Activated T-cell treated with anti-CD3 and anti-CD28 coated beads, Interleukin-2, amount 50 U/mL, for 72 hours (primary cell): ENCODE data around the gene PAPOLG. TPM values are rescaled to one million over a fixed set of nuclear protein-coding genes. Genes with fewer than 3 reads are reported as not detected.
"Not testable (repeated sequence)": the region's sequence is repeated elsewhere in the genome, so short reads cannot be mapped to it uniquely, and the experiment has no call there.

Experiments
- ATAC-seq, 2 donors: fragments of 150-1000 bp; cut with Tn5 transposase; replicated peaks in 1 of 2; 2 replicates each; pipeline ENCODE4 v1.10.0; 2021; ENCODE audit warnings: moderate library complexity in 2 of 2, mild to moderate bottlenecking in 1 of 2
- DNase-seq, 2 donors: peaks; one replicate each; pipeline ENCODE4 v3.0.0; 2021 to 2022; ENCODE audit warnings: mixed read lengths in 1 of 2
- H3K27ac Mint-ChIP-seq: one replicate; pipeline ENCODE4 v1.8.0; 2022; ENCODE audit warnings: mild to moderate bottlenecking, moderate library complexity, mixed read lengths
- H3K27me3 Mint-ChIP-seq: one replicate; pipeline ENCODE4 v1.8.0; 2022; ENCODE audit warnings: low read depth, mixed read lengths
- H3K36me3 Mint-ChIP-seq, 2 donors: one replicate each; pipeline ENCODE4 v1.8.0; 2022; ENCODE audit warnings: mixed read lengths in 2 of 2, mild to moderate bottlenecking in 1 of 2; ENCODE audit not compliant: insufficient read depth in 2 of 2
- H3K4me1 Mint-ChIP-seq: one replicate; pipeline ENCODE4 v1.8.0; 2022; ENCODE audit warnings: low read depth, mixed read lengths
- H3K4me3 Mint-ChIP-seq, 2 donors: one replicate each; pipeline ENCODE4 v1.8.0; 2022; ENCODE audit warnings: mild to moderate bottlenecking in 2 of 2, mixed read lengths in 2 of 2, moderate library complexity in 2 of 2
- H3K9me3 Mint-ChIP-seq, 2 donors: one replicate each; pipeline ENCODE4 v1.8.0; 2022; ENCODE audit warnings: mixed read lengths in 2 of 2
- total RNA-seq, 2 donors: library from RNA; stranded (reverse); gene quantifications; one replicate each; pipeline ENCODE4 v1.2.3, GENCODE V29; 2022

The PAPOLG gene
- total RNA-seq, 2 donors from 2014 or later = 18.3 to 22.9 TPM

- no peaks in the 10 kb centered on the region for H3K27me3 Mint-ChIP-seq
- no peak for ATAC-seq
- no peak overlapping the region for H3K4me3 Mint-ChIP-seq
- peaks cover 17% of the 10 kb centered on the region for H3K4me1 Mint-ChIP-seq
- no peak for DNase-seq
- H3K27ac Mint-ChIP-seq = no peak overlapping the region
- H3K9me3 Mint-ChIP-seq = no peaks in the 10 kb centered on the region
- H3K36me3 Mint-ChIP-seq = peaks cover 9 to 28% of the 10 kb centered on the region in 2 donors
These were observed 37.1 kb downstream of the PAPOLG start for GRCh38 chr2:60793169-60793568.

- H3K4me1 Mint-ChIP-seq = peaks cover 17% of the 10 kb centered on the region
- H3K27ac Mint-ChIP-seq = no peak overlapping the region
- no peaks in the 10 kb centered on the region for H3K9me3 Mint-ChIP-seq
- DNase-seq (no peak), ATAC-seq (no peak)
- H3K4me3 Mint-ChIP-seq = no peak overlapping the region
- no peaks in the 10 kb centered on the region for H3K27me3 Mint-ChIP-seq
- peaks cover 8 to 25% of the 10 kb centered on the region in 2 donors for H3K36me3 Mint-ChIP-seq
These were observed 38.3 kb downstream of the PAPOLG start for GRCh38 chr2:60794271-60794863.

- no peak for DNase-seq
- no peaks in the 10 kb centered on the region for H3K9me3 Mint-ChIP-seq
- H3K27ac Mint-ChIP-seq = peak overlapping the region; percentile 16
- ATAC-seq = no peak
- no peaks in the 10 kb centered on the region for H3K27me3 Mint-ChIP-seq
- H3K4me3 Mint-ChIP-seq = peak overlapping the region; percentile 8
- H3K4me1 Mint-ChIP-seq = peaks cover 17% of the 10 kb centered on the region
- peaks cover 8 to 17% of the 10 kb centered on the region in 2 donors for H3K36me3 Mint-ChIP-seq
These were observed 40.8 kb downstream of the PAPOLG start for GRCh38 chr2:60796573-60797509.

- Mint-ChIP-seq H3K9me3 (no peaks in the 10 kb centered on the region), H3K27ac (no peak overlapping the region), H3K27me3 (no peaks in the 10 kb centered on the region), H3K4me1 (peaks cover 44% of the 10 kb centered on the region), H3K4me3 (no peak overlapping the region), H3K36me3 (peaks cover 0 to under 1% of the 10 kb centered on the region in 2 donors)
- DNase-seq (no peak), ATAC-seq (no peak)
These were observed 48.4 kb downstream of the PAPOLG start for GRCh38 chr2:60804473-60804872.

GRCh38 chr2:60806595-60806987, 50.5 kb downstream of the PAPOLG start:
- H3K27me3 Mint-ChIP-seq = no peaks in the 10 kb centered on the region
- H3K27ac Mint-ChIP-seq = peak overlapping the region; percentile 88
- DNase-seq (no peak), ATAC-seq (no peak)
- no peaks in the 10 kb centered on the region for H3K36me3 Mint-ChIP-seq
- H3K4me1 Mint-ChIP-seq = peaks cover 54% of the 10 kb centered on the region
- peak overlapping the region; percentile 65 to 75 for H3K4me3 Mint-ChIP-seq
- H3K9me3 Mint-ChIP-seq = peaks cover 0 to 3% of the 10 kb centered on the region in 2 donors

- ATAC-seq (peak; percentile 81 to 86), DNase-seq (peak; percentile 44 to 45)
- H3K27me3 Mint-ChIP-seq = no peaks in the 10 kb centered on the region
- no peaks in the 10 kb centered on the region for H3K36me3 Mint-ChIP-seq
- H3K4me1 Mint-ChIP-seq = peaks cover 54% of the 10 kb centered on the region
- peak overlapping the region; percentile 88 for H3K27ac Mint-ChIP-seq
- H3K4me3 Mint-ChIP-seq = peak overlapping the region; percentile 65 to 75
- peaks cover 0 to 3% of the 10 kb centered on the region in 2 donors for H3K9me3 Mint-ChIP-seq
These were observed 51.1 kb downstream of the PAPOLG start for GRCh38 chr2:60806988-60807681.

GRCh38 chr2:60808330-60808801, 52.3 kb downstream of the PAPOLG start:
- H3K27ac Mint-ChIP-seq = no peak overlapping the region
- no peak for ATAC-seq
- H3K4me3 Mint-ChIP-seq = no peak overlapping the region
- peaks cover 54% of the 10 kb centered on the region for H3K4me1 Mint-ChIP-seq
- no peak for DNase-seq
- H3K27me3 Mint-ChIP-seq = no peaks in the 10 kb centered on the region
- H3K36me3 Mint-ChIP-seq = no peaks in the 10 kb centered on the region
- H3K9me3 Mint-ChIP-seq = peaks cover 0 to 3% of the 10 kb centered on the region in 2 donors

- Mint-ChIP-seq H3K27me3 (no peaks in the 10 kb centered on the region), H3K9me3 (peaks cover 0 to 8% of the 10 kb centered on the region in 2 donors)
These were observed 55.7 kb downstream of the PAPOLG start for GRCh38 chr2:60811491-60812375.

GRCh38 chr2:60817191-60817590, 61.1 kb downstream of the PAPOLG start:
- H3K36me3 Mint-ChIP-seq, H3K27ac Mint-ChIP-seq, H3K9me3 Mint-ChIP-seq, DNase-seq, H3K4me3 Mint-ChIP-seq, ATAC-seq, H3K27me3 Mint-ChIP-seq: not testable (repeated sequence)
- H3K4me1 Mint-ChIP-seq = peaks cover 58% of the 10 kb centered on the region

More at GRCh38 chr2:60811491-60812375, 55.7 kb downstream of the PAPOLG start:
- Mint-ChIP-seq H3K4me3 (no peak overlapping the region), H3K36me3 (no peaks in the 10 kb centered on the region), H3K4me1 (peaks cover 41% of the 10 kb centered on the region), H3K27ac (no peak overlapping the region)
- ATAC-seq (no peak), DNase-seq (no peak)

GRCh38 chr2:60818272-60818671, 62.2 kb downstream of the PAPOLG start:
- peaks cover 0 to 5% of the 10 kb centered on the region in 2 donors for H3K9me3 Mint-ChIP-seq

GRCh38 chr2:60819155-60819862, 63.2 kb downstream of the PAPOLG start:
- H3K27ac Mint-ChIP-seq = peak overlapping the region; percentile 74

More at GRCh38 chr2:60818272-60818671, 62.2 kb downstream of the PAPOLG start:
- peaks cover 58% of the 10 kb centered on the region for H3K4me1 Mint-ChIP-seq
- peak; percentile 50 to 54 for ATAC-seq
- DNase-seq = peak; percentile 50 to 57
- no peaks in the 10 kb centered on the region for H3K36me3 Mint-ChIP-seq
- peak overlapping the region; percentile 74 for H3K27ac Mint-ChIP-seq
- H3K27me3 Mint-ChIP-seq = no peaks in the 10 kb centered on the region
- H3K4me3 Mint-ChIP-seq = peak overlapping the region; percentile 64

More at GRCh38 chr2:60819155-60819862, 63.2 kb downstream of the PAPOLG start:
- Mint-ChIP-seq H3K4me1 (peaks cover 58% of the 10 kb centered on the region), H3K9me3 (no peaks in the 10 kb centered on the region), H3K4me3 (peak overlapping the region; percentile 62 to 64), H3K27me3 (no peaks in the 10 kb centered on the region), H3K36me3 (no peaks in the 10 kb centered on the region)
- peak; percentile 90 for ATAC-seq
- DNase-seq = peak; percentile 81 to 87
